ENCODE measurements around the gene CFB. TPM values are rescaled to one million over a fixed set of nuclear protein-coding genes. Genes with fewer than 3 reads are reported as not detected.

The CFB gene
- total RNA-seq, 4 donors from 2014 or later = 6.2 to 32.6 (median 31.5) TPM; not detected in 1

DNA sequence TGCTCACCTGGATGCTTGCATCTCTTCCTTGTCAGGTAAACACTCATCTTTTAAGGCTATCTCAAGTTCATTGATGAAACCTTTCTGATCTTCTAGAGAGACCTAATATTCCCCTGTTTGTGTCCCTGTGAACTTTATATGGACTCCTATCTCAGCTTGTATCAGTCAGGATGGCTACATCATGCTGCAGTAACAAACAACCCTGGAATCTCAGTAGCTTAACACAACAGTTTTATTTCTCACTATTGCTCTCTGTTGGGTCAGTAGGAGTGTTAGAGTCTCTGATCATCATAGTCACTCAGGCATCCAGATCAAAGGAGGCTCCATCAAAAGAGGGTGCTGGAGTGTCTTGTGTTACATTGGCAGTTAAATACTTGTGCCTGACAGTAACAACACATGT, 30.5 kb upstream of the CFB start:
- Histone ChIP-seq H3K9me3 (no peaks in the 10 kb centered on the region), H3K4me3 (no peak overlapping the region), H3K4me1 (no peaks in the 10 kb centered on the region), H3K27me3 (no peaks in the 10 kb centered on the region), H3K27ac (no peak overlapping the region), H3K36me3 (no peaks in the 10 kb centered on the region)
- no peak for TF ChIP-seq POLR2A (IDR thresholded peaks at IDR 0.05)
- TF ChIP-seq, protein P1, sequence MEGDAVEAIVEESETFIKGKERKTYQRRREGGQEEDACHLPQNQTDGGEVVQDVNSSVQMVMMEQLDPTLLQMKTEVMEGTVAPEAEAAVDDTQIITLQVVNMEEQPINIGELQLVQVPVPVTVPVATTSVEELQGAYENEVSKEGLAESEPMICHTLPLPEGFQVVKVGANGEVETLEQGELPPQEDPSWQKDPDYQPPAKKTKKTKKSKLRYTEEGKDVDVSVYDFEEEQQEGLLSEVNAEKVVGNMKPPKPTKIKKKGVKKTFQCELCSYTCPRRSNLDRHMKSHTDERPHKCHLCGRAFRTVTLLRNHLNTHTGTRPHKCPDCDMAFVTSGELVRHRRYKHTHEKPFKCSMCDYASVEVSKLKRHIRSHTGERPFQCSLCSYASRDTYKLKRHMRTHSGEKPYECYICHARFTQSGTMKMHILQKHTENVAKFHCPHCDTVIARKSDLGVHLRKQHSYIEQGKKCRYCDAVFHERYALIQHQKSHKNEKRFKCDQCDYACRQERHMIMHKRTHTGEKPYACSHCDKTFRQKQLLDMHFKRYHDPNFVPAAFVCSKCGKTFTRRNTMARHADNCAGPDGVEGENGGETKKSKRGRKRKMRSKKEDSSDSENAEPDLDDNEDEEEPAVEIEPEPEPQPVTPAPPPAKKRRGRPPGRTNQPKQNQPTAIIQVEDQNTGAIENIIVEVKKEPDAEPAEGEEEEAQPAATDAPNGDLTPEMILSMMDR (IDR thresholded peaks at IDR 0.05) = no peak
- intact Hi-C loops (cut with DNase I; ENCODE audit: low total_unique reads) = no loop called here
- no peak for DNase-seq

DNA sequence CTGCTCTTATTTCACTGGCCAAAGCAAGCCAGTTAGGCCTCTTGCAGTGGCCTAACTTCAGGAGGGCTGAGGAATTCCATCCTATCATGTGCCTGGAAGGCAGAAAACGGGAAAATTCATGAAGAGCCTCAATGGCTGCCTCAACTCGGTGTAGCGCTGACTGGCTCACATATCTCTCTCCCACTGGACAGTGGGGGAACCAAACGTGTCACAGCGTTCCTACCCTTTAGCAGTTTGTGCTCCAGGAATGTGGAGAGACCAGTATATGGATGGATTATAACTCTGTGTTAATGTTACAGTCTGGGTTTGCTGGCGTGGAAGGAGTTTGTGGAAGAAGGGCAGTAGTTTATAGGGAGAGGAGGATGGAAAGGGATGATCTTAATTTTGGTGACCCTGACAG, 30.1 kb upstream of the CFB start:
- no peak for DNase-seq
- intact Hi-C loops (cut with DNase I; ENCODE audit: low total_unique reads) = no loop called here
- no peaks in the 10 kb centered on the region for H3K27me3 ChIP-seq
- H3K4me3 ChIP-seq = no peak overlapping the region
- no peaks in the 10 kb centered on the region for H3K9me3 ChIP-seq
- H3K36me3 ChIP-seq = no peaks in the 10 kb centered on the region
- H3K4me1 ChIP-seq = no peaks in the 10 kb centered on the region
- no peak overlapping the region for H3K27ac ChIP-seq
- TF ChIP-seq POLR2A (IDR thresholded peaks at IDR 0.05) = no peak
- TF ChIP-seq, protein P1 (IDR thresholded peaks at IDR 0.05) = no peak

DNA sequence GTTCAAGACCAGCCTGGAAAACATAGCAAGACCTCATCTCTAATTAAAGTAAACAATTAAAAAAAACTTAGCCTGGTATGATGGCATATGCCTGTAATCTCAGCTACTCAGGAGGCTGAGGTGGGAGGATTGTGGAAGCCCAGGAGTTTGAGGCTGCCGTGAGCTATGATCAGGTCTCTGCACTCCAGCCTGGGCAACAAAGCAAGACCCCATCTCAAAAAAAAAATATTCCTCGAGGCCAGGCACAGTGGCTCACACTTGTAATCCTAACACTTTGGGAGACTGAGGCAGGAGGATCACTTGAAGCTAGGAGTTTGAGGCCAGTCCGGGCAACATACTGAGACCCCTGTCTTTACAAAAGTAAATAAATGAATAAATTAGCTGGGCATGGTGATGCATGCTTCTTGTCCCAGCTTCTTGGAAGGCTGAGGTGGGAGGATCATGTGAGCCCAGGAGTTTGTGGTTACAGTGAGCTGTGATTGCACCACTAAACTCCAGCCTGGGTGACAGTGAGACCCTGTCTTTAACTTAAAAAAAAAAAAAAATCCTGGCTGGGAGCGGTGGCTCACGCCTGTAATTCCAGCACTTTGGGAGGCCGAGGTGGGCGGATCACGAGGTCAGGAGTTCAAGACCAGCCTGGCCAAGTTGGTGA, 27.7 kb upstream of the CFB start:
- Histone ChIP-seq H3K27me3 (no peaks in the 10 kb centered on the region), H3K4me3 (no peak overlapping the region), H3K36me3 (no peaks in the 10 kb centered on the region), H3K27ac (no peak overlapping the region), H3K4me1 (no peaks in the 10 kb centered on the region), H3K9me3 (no peaks in the 10 kb centered on the region)
- no peak for TF ChIP-seq POLR2A (IDR thresholded peaks at IDR 0.05)
- TF ChIP-seq, protein P1 (IDR thresholded peaks at IDR 0.05) = no peak
- intact Hi-C loops (cut with DNase I; ENCODE audit: low total_unique reads) = no loop called here
- no peak for DNase-seq

GRCh38 chr6:31919624-31920303, 26.1 kb upstream of the CFB start:
- Histone ChIP-seq H3K36me3 (no peaks in the 10 kb centered on the region), H3K27ac (no peak overlapping the region), H3K9me3 (no peaks in the 10 kb centered on the region), H3K4me1 (no peaks in the 10 kb centered on the region), H3K4me3 (no peak overlapping the region), H3K27me3 (no peaks in the 10 kb centered on the region)
- TF ChIP-seq, protein P1 (IDR thresholded peaks at IDR 0.05) = no peak
- no peak for TF ChIP-seq POLR2A (IDR thresholded peaks at IDR 0.05)
- intact Hi-C loops (cut with DNase I; ENCODE audit: low total_unique reads) = no loop called here
- no peak for DNase-seq

DNA sequence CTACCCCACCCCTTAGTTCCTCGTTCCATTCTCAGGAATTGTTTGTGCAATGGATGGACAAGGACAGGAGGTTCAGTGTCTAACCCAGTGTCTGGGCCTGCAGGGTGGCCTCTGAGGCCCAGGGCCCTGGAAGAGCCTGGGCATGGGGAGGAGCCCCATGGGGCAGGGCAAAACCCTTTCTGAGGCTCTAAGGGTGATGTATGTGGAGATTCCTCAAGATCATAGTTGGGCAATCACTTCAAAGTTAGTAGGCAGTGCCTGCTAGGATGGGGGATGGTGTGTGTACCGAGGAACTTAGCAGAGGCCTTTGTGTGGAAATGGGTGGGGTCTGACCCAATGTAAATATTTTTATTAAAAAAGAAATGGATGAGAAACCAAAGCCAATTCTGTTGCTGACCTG, 25.1 kb upstream of the CFB start:
- H3K27me3 ChIP-seq = no peaks in the 10 kb centered on the region
- no peaks in the 10 kb centered on the region for H3K36me3 ChIP-seq
- H3K4me1 ChIP-seq = no peaks in the 10 kb centered on the region
- TF ChIP-seq, protein P1 (IDR thresholded peaks at IDR 0.05) = no peak
- no peak for TF ChIP-seq POLR2A (IDR thresholded peaks at IDR 0.05)
- no peaks in the 10 kb centered on the region for H3K9me3 ChIP-seq
- no peak for DNase-seq
- no peak overlapping the region for H3K4me3 ChIP-seq
- intact Hi-C loops (cut with DNase I; ENCODE audit: low total_unique reads) = no loop called here
- H3K27ac ChIP-seq = no peak overlapping the region
